Upper lobe of right lung (tissue), 1 donor: ENCODE results near the gene PRC1. TPM values are rescaled to one million over a fixed set of nuclear protein-coding genes. Genes with fewer than 3 reads are reported as not detected.

ENCODE experiments used
- ATAC-seq: fragments of 200-7000 bp; cut with Tn5 transposase; one replicate; pipeline ENCODE4 v1.9.1; 2020; ENCODE audit warnings: mild to moderate bottlenecking, moderate library complexity
- DNase-seq: peaks from one replicate; pipeline ENCODE4 v3.0.0-alpha.2; 2020
- H3K27ac ChIP-seq: fragments of 200-600 bp; one replicate; pipeline ENCODE4 v1.8.0; 2022
- H3K27me3 ChIP-seq: fragments of 200-600 bp; one replicate; pipeline ENCODE4 v1.8.0; 2022; ENCODE audit warnings: mild to moderate bottlenecking
- H3K36me3 ChIP-seq: fragments of 200-600 bp; one replicate; pipeline ENCODE4 v1.8.0; 2022
- H3K4me1 ChIP-seq: fragments of 200-600 bp; one replicate; pipeline ENCODE4 v1.8.0; 2022
- H3K4me3 ChIP-seq: fragments of 200-600 bp; one replicate; pipeline ENCODE4 v1.8.0; 2022; ENCODE audit warnings: mild to moderate bottlenecking
- H3K9me3 ChIP-seq: fragments of 200-600 bp; one replicate; pipeline ENCODE4 v1.8.0; 2022
- intact Hi-C: fragments of 100-400 bp; cut with DNase I; formaldehyde crosslinking; loops from one replicate; pipeline ENCODE4 v1.11.0; 2022
- total RNA-seq: library from RNA; stranded (reverse); fragmentation: NEBNext Ultra II Directional; extraction: Animal tissue kit (Norgen Biotek cat#: 25700); gene quantifications from one replicate; pipeline ENCODE4 v1.2.1, GENCODE V29; 2021
- TF ChIP-seq, protein P1 (sequence below): fragments of 200-600 bp; IDR thresholded peaks from one replicate; pipeline ENCODE4 v1.8.0; 2022; ENCODE audit warnings: antibody characterized with exemption
- donor health status: DM: no; HTN: yes; CAD: no; lungs with severe emphysema.

The PRC1 gene
- total RNA-seq, 1 donor from 2014 or later: 4.6 TPM

DNA sequence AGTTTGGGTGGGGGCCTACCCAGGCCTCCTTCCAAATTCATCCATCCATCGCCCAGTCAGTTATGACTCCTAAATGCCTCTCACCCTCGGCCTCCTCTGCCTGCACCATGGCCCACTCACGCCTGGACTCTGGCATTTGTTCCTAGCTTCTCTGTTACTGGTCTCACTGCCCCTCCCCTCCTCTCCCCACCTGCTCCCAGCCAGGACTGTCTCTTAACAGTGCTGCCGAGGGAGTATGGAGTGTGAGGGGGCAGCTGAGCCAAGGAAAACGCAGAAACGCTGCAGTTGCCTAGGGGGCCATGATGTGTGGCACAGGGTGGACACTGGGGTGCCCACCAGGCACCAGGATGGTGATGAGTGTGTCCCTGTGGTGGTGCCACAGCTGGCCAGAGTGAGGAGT, 36.5 kb downstream of the PRC1 start:
- TF ChIP-seq, protein P1, sequence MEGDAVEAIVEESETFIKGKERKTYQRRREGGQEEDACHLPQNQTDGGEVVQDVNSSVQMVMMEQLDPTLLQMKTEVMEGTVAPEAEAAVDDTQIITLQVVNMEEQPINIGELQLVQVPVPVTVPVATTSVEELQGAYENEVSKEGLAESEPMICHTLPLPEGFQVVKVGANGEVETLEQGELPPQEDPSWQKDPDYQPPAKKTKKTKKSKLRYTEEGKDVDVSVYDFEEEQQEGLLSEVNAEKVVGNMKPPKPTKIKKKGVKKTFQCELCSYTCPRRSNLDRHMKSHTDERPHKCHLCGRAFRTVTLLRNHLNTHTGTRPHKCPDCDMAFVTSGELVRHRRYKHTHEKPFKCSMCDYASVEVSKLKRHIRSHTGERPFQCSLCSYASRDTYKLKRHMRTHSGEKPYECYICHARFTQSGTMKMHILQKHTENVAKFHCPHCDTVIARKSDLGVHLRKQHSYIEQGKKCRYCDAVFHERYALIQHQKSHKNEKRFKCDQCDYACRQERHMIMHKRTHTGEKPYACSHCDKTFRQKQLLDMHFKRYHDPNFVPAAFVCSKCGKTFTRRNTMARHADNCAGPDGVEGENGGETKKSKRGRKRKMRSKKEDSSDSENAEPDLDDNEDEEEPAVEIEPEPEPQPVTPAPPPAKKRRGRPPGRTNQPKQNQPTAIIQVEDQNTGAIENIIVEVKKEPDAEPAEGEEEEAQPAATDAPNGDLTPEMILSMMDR: no peak
- Histone ChIP-seq H3K4me3 (no peak overlapping the region), H3K4me1 (peaks cover 21% of the 10 kb centered on the region), H3K27ac (no peak overlapping the region), H3K27me3 (no peaks in the 10 kb centered on the region), H3K36me3 (peaks cover 22% of the 10 kb centered on the region), H3K9me3 (no peaks in the 10 kb centered on the region)
- intact Hi-C loops: no loop called here
- no peak for ATAC-seq
- DNase-seq: no peak

- Histone ChIP-seq H3K27ac (no peak overlapping the region), H3K36me3 (peaks cover 28% of the 10 kb centered on the region), H3K9me3 (no peaks in the 10 kb centered on the region), H3K27me3 (no peaks in the 10 kb centered on the region), H3K4me1 (peaks cover 21% of the 10 kb centered on the region), H3K4me3 (peak overlapping the region; percentile 66)
- no peak for DNase-seq
- ATAC-seq: peak; percentile 5
- TF ChIP-seq, protein P1: no peak
- intact Hi-C loops: no loop called here
Measured at GRCh38 chr15:90957031-90957790, 37.1 kb downstream of the PRC1 start.

DNA sequence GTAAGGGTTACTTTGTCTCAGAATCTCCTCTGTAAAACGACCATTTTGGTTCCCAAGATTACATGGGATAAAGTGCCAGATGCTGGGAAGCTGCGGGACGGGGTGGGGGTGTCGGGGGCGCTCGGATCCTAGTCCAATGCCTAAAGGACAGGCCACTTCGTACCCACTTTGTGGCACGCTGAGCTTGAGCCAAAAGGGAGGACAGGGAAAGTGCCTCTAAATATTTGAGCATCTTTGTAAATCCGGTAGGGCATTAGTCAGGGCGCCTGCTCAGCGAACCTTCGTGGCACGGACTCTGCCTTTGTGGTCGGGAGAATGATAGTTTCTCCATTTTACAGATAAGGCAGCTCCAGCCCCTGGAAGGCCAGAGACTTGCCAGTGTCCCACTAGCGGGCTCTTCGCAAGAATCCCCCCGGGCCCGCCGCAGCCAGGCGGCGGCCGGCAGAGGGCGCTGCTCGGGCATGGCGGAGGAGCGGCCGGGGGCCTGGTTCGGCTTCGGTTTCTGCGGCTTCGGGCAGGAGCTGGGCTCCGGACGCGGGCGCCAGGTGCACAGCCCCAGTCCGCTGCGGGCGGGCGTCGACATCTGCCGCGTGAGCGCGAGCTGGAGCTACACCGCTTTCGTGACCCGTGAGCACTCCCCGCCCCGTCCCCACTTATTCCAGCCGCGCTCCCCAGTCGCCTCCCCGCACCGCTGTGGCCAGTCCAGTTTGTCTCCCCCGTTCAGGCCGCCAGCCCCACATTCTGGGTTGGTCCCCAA, 37.9 kb downstream of the PRC1 start:
- Histone ChIP-seq H3K36me3 (peaks cover 29% of the 10 kb centered on the region), H3K9me3 (no peaks in the 10 kb centered on the region), H3K4me1 (peaks cover 21% of the 10 kb centered on the region), H3K4me3 (peak overlapping the region; percentile 66), H3K27me3 (no peaks in the 10 kb centered on the region), H3K27ac (no peak overlapping the region)
- TF ChIP-seq, protein P1: peak; percentile 95
- intact Hi-C loops: no loop called here
- DNase-seq: peak; percentile 89
- peak; percentile 66 for ATAC-seq

- ATAC-seq (no peak), DNase-seq (no peak)
- no peaks in the 10 kb centered on the region for H3K27me3 ChIP-seq
- no peak overlapping the region for H3K27ac ChIP-seq
- peaks cover 33% of the 10 kb centered on the region for H3K36me3 ChIP-seq
- H3K4me3 ChIP-seq: peak overlapping the region; percentile 81
- H3K9me3 ChIP-seq: no peaks in the 10 kb centered on the region
- intact Hi-C loops: no loop called here
- TF ChIP-seq, protein P1: no peak
- H3K4me1 ChIP-seq: peaks cover 21% of the 10 kb centered on the region
Measured at GRCh38 chr15:90955624-90956273, 38.6 kb downstream of the PRC1 start.

DNA sequence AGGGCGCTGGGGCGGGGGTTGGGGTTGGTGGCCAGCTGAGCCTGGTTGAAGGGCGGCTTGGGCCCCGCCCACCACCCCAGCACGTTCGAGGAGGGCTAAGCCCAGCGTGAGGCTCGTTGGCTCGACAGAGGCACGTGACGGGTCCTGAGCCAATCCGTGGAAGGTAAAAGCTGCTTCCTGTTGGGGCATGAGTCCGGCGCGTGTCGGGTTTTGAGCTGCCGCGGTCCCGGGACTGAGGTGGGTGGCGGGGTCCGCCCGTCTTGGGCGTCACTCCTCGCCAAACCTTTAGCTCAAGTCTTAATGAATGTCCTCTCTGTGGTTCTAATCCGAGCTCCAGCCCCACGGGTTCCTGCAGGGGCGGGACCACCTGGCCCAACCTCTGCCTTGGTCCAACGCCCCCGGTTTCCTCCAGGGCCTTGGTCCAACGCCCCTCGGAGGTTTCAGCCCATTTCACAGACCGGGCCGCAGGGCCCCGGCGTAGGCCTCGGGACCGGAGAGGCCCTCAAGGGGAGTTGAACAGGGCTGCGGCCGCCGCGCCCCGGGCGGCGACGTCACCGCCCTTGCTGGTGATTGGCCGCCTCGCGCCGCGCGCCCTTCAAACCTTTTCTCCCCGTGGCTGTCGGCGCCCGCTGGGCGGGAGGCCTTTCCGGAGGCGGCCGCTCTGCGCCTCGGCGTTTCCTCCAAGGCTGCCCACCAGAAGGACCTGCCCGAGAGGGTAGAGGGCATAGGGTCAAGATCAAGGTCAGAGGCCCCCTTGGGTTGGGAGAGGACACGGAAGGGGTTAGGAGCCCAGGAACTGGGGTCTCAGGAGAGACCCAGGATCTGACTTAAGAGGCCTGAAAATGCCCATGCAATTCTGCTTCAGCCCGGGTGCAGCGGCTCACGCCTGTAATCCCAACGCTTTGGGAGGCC, 39.4 kb downstream of the PRC1 start, which contains the start of gene RCCD1:
Gene RCCD1, plus strand, starts transcription at position 173 of the 912 bp plus-strand sequence. CDS start 1,851 bp downstream, outside the sequence.
- TF ChIP-seq, protein P1: no peak
- intact Hi-C loops: no loop called here
- ATAC-seq: peak; percentile 94

More for the DNA sequence above, 39.4 kb downstream of the PRC1 start, which contains the start of gene RCCD1:
- Histone ChIP-seq H3K27me3 (no peaks in the 10 kb centered on the region), H3K36me3 (peaks cover 38% of the 10 kb centered on the region), H3K4me3 (peak within 1 kb of the TSS; percentile 81), H3K9me3 (no peaks in the 10 kb centered on the region), H3K27ac (peak within 1 kb of the TSS; percentile 92), H3K4me1 (peaks cover 21% of the 10 kb centered on the region)
- peak; percentile 98 for DNase-seq
